GM18907 (cell line): Measurements from ENCODE around the gene AKT2.

ENCODE experiments used
- ATAC-seq: cut with Tn5 transposase; IDR thresholded peaks from one replicate; pipeline ENCODE4 v1.9.1; 2021; ENCODE audit warnings: mild to moderate bottlenecking, moderate library complexity; ENCODE audit not compliant: unreplicated experiment

AKT2 gene

DNA sequence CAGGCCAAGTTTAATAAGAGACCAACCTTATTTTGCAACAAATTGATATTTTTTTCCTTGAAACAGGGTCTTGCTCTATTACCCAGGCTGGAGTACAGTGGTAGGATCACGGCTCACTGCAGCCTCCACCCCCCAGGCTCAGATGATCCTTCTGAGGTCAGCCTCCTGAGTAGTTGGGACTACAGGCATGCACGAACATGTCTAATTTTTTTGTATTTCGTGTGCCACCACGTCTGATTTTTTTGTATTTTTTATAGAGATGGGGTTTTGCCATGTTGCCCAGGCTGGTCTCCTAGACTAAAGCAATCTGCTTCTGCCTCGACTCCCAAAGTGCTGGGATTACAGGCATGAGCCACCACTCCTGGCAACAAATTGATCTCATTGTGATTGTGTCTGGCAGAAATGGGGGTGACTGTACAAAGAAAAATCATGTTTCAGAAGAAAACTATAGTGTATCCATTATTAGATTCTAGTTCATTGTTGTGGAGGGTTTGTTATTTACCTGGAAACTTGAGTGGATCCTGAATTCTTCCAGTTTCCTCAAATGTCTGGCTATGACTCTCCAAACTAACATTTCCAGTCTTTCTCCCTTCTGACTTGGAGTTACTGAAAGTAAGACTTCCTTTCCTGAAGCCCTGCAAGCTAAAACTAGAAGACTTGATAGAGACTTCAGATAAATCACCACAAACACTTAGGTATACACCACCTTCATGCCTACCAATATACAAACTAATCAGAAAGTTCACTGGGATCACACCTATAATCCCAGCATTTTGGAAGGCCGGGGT lies 17.3 kb upstream of the AKT2 start:
- ATAC-seq: no peak

DNA sequence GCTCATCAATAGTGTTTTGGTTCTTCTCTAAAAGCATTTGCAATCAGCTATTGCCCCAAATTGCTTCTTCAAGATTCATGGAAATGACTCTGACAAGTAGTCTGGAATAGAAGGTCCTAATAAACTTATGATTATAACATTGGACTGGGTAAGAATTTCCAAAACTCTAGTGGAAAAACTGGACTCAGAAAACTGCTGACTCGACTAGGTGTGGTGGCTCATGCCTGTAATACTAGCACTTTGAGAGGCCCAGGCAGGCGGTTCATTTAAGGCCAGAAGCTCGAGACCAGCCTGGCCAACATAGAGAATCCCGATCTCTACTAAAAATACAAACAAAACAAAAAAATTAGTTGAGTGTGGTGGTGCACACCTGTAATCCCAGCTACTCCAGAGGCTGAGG lies 15.5 kb upstream of the AKT2 start:
- no peak for ATAC-seq

DNA sequence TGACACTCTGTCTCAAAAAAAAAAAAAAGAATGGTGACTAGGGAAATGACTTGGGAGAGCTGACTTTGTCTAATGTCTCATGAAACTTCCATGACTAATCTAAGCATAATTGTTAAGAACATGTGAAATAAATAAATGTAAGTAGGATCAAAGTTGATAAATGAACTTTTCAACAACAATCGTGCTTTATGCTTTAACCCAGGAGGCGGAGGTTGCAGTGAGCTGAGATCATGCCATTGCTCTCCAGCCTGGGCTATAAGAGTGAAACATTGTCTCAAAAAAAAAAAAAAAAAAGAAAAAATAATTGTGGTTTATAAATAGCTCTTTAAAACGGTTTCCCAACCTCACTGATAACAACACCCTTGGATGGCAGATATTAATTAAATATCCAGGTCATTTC lies 12.9 kb upstream of the AKT2 start:
- ATAC-seq: no peak

DNA sequence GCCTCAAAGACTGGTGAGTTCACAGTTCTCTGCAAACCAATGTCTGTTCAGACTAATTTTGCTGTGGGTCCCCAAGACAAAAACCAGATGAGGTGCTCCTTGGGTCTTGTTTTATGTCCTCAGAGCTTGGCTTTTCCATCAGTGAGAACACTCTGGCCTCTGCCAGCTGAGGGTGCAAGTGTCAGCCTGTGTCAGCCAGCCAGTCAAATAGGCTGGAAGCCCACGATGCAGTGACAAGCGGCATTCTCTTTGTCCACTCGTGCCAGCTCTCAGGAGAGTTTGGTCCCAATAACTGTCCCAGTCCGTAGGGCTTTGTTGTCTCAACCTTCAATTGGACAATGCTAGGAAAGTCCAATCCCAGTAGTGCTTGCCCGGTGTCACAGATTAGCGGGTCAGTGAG lies 9.4 kb upstream of the AKT2 start:
- no peak for ATAC-seq

DNA sequence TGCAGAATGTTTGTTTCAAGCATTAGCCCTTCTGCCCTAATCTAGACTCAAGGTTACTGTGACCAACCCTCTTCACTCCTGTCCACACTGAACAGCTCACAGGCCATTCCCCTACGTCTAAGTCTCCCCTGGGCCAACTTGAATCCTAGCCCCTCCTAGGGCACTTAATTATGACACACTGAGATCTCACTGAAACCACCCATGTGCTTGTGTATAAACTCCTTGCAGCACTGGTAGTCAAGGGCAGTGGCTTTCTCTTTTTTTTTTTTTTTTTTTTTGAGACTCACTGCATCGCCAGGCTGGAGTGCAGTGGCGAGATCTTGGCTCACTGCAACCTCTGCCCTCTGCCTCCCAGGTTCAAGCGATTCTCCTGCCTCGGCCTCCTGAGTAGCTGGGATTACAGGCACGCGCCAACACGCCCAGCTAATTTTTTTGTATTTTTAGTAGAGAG lies 1.9 kb upstream of the AKT2 start:
- ATAC-seq: no peak

DNA sequence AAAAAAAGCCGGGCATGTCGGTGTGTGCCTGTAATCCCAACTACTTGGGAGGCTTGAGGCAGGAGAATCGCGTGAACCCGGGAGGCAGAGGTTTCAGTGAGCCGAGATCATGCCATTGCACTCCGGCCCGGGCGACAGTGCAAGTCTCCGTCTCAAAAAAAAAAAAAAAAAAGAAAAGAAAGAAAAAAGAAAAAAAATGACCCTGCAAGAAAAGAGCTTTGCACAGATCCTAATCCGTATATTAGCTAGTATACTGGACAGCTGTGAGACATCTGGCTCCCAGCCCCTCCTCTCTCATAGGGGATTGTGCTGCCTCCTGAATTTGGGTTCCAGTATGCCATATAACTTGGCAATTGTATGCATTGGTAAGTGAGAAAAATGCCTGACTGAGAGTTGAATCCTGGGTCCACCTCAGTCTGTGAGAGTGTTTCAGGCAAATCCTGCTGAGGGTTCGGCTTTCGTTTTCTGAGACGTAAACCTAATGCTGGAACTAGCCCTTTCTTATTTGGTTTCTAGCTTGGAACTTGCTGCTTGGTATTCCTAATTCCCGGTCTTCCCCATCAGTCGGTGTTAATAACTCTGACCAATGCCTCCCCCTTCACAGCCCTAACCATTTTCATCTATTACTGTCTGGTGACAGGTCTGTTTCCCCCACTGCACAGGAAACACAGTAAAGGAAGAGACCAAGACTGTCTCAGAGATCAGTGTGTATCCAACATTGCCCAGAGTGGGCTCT lies 1.3 kb upstream of the AKT2 start:
- ATAC-seq: no peak

DNA sequence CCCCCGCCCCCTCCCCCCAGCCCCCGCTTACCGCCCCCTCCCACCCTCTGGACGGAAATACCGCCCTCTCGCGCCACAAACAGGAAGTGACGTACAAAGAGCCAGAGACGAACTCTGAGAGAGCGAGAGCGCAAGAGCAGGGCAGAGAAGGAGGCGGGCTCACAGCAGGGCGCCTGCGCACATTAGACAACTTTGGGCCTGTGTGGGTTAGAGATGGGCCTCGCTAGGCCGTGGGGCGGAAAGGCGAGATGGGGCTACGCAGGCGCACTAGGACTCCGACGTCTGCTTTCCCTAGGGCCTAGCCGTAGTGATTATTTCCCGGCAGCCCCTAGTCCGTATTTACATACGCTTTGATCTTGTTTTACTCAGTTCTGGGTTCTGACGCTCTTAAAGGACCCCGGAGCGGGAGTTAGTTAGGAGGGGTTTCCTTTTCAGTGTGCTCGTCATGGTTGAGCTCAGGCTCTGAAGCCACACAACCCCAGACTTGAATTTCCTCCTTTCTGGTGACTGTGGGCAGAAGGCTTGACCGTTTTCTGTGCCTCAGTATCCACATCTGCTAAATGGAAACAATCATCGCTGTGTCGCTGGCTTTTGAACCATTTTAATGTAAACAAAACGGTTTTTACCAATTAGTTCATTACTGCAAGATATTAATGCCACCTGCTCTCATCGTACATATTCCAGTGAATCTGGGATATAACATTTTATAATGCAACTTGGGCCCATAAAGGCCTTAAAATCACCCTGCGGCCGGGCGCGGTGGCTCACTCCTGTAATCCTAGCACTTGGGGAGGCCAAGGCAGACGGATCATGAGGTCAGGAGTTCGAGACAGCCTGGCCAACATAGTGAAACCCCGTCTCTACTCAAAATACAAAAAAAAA lies 449 bp upstream of the AKT2 start:
- peak; percentile 83 for ATAC-seq

DNA sequence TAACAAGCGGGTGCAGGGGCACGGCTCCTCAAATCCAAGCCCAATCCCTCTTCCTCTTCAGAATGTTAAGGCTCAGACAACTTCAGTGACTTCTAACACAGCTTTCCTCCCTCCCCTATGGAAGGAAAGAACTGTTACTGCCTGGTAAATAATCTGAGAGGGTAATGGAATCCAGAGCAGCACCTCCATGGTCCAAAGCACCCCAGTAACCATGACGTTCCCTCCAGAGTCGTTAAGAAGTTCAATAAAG lies 969 bp downstream of the AKT2 start:
- ATAC-seq: no peak

DNA sequence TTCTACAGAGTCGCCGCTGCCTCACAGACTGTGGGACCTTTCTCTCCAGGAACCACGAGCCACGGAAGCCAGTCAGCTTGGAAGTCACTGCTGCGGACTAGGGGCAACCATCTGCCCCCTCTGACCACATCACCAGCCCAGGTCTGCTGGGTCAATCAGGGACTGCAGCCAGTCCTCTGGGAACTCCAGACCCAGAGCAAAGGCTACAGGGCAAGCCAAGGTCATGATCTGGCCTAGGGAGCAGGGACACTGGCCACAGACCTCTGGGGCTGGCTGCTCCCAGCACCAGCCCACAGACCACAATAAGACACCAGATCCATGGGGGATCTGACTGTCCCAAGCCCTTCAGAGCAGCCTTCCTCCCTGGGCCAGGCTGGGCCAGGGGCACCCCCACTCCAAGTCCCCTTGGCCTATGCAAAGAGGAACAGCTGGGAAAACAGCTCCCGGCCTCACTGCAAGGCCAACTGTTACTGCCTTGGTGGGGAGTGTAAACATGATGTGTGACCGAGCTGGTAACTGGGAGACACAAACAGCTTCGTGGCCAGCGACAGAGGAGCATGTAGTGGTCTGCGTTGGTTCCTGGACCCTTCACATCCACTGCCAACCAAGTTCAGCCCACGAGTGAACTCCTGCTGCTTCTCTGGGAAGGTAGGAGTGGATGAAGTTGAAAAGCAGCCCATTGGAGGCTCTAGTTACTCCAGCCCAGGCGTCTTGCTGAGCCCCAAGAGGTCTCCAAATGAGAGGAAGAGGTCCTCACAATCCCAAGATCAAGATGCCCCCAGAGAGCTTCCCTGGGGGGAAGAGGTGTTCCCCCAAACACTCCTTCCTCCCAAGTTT lies 1.5 kb downstream of the AKT2 start:
- ATAC-seq: no peak

DNA sequence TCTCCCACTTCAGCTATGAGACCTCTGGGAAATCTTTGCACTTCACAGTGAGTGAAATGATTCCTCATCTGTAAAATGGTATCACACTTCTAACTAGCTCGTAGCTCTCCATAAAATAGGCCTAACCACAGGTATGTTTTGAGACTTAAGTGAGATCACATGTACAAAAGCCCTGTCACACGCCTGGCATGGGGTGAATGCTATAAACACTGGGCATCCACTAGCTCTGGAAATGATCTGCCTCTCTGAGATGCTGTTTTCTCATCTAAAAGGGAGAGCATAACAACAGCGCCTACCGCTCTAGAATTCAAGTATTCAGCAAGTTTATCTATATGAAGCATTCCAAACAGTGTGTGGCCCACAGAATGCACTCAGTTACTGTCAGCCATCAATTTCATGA lies 2.2 kb downstream of the AKT2 start:
- ATAC-seq: no peak

DNA sequence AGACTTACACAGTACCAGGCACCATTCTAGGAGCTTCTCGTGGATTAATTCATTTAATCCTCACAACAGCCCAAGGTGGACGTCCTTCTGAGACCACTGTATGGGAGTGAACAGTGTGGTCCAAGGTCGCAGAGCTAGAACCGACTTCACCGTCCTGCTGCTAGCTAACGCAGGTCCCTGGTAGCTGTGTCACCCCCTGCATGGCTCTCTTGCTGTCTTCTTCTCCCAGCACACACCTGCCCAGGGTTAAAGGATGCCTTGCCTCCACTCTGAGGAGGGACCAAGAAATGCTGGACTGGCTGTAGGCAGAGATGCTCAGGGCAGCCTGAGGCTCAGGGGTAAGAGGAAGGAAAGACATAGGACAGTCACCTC lies 3.0 kb downstream of the AKT2 start:
- ATAC-seq: no peak

DNA sequence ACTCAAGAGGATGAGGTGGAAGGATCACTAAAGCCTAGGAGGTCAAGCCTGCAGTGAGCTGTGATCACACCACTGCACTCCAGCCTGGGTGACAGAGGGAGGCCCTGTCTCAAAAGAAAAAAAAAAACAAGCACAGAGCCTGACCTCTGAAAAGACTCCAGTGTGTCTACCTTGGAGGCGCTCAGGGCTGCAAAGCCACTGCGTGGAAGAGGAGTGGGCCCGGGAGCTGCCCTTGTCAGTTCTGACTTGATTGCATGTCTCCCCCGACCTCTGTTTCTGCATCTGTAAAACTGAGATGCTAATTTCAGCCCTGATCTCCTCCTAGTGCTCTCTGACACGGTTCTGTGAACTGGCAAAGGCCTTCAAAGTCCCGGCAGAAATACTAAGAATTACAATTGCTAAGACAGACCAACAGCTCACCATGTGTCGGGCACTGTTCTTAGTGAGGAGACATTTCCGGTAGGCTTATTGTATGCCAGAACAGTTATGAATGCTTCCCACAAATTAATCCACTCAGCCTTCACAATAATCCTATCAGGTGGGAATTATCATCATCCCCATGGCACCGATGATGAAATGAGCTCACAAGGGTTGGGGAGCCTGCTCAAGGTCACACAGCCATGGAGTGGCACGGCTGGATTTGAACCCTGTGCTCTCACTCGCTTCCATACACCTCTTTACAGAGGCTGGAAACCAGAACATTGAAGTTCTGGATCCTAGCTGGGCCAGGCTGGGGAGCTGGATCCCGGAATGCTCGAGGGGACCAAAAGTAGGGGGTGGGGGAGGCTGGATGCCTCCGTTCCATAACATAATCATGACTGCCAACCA lies 3.5 kb downstream of the AKT2 start:
- no peak for ATAC-seq

DNA sequence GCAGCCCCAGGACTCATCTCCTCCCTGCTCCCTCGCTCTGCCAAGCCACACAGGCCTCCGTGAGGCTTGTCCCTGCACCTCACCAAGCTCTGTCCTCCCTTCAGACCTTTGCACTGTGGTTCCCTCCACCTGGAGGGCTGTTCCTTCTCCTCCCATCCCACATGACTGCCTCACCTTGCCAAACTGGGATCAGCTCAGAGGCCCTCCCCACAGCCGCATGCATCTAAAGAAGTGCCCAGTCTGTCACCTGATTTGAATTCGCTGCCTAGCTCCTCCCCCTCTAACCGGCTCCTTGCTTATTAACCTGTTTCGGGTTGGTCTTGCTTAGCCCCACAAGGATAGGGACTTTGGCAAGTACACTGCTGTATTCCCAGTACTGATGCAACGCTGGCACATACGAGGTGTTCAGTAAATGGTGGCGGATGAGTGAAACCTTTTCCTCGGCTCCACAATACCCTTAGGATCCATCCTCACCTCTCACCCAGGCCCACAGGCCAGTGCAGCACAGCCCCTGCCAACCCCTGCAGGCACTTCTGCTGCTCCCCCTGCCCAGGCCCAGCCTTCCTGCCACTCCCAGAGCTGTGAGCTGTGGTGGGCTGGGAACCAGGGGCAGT lies 4.4 kb downstream of the AKT2 start:
- ATAC-seq: no peak

DNA sequence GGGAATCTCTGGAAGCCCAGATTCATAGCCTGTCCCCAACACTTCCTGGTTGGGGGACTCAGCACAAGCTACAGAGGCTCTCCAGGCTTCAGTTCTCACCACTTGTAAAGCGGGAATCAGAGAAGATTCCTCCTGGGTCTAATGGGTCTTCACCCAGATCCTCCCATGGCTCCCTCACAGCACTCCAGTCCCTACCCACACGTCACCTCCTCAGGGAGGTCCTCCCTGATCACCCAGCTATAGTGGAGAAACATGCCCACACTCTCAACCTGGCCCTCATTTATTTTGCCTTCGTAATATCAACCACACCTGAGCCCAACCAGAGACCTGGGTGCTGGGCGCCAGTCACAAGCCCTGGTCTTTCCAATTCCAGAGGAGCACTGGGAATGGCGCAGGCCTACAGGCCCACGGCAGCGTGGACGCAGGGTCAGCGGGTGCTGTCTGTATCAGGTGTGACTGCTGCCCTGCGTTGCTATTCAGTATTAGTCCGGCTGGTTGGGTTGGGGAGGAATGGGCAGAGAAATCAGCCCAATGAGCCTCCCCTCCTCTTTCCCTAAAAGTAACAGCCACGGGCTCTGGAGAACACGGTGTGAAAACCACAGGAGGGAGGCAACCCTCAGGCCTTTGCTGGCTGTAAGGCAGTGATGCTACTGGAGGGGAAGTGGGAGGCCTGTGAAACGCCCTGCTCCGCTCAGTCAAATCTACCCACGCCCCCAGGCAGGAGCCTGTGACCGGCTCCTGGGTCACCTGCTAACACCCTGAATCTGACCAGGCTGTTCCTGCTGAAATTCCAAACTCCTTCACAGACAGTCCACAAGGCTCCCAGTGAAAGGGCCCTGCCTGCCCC lies 5.2 kb downstream of the AKT2 start:
- no peak for ATAC-seq

DNA sequence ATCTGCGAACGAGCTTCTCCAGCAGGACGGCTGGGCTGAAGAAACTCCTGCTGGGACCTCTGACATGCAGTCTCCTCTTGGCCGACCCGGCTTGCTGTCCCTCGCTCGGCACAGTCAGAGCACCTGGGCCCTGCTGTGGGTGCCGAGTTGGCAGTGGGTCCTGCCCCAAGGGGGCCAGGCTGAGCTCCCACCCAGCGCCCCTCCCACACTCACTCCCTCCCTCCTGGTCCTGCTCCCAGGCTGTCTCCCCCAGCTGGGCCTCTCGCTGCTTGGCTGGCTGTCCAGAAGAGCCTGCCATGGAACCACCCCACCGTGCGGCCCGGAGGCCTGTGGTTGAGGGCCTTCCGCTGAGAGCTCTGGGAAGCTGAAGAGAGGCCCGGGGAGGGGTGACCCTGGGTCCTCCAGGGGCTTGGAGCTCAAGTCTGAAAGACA lies 6.0 kb downstream of the AKT2 start:
- no peak for ATAC-seq

DNA sequence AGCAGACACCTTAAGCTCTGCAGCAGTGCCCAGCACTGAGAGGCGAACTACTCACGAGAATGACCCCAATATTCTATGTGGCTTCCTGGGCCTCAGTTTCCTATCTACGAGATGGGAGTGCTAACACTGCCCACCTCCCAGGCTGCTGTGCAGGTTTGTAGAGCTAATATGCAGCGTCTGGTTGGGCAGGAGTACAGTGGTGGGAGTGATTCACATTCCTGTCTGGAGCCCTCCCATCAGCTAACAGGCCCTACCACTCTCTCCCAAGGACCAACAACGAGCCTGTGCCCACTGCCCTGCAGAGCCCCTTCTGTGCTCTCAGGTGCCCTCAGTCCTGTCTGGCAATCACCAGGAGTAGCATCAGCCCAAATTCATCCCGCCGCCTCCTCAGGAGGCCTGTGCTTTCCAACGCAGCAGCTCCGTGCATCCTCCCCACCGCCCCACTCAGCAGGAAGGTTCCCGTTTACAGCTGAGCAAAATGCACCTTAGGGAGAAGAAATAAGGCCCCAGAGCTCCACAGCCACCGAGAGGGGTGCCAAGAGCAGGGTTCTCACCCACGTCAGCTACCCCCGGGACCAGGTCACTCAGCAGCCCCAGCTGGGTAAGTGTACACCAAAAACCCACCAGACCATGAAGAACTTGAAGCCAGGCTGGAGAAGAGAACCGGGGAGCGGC lies 6.6 kb downstream of the AKT2 start:
- ATAC-seq: no peak

DNA sequence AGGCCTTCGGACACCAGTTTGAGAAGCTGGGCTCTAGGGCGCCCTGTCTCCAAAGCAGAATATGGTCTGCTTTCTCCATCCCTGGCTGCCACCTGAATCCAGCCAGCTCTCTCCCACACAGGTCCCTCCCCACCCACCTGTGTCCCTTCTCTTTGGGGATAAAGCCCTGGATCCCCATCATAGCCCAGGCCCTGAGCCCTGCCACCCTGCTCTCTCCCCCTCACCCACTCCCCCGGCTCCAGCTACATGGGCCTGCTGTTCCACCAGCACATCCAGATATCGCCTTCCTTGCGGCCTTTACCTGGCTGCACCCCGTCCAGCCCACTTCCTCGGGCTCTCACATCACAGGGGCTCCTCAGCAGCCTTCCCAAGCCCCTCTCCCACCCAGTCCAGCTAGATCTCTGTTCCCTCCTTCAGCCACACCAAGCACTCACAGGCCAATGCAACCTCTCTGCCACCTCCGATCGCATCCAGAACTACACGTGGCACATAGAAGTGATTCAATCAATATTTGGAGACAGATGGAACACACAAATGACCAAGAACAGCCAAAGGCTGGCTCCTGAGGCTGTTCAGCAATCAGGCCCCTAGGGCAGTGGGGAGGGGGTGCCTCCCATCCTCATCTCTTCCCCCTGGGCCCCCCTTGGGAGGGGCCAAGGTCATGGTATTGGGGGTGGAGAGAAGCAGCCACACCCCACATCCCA lies 7.6 kb downstream of the AKT2 start:
- no peak for ATAC-seq
